Measurements from ENCODE around the gene ASXL2. TPM values are rescaled to one million over a fixed set of nuclear protein-coding genes. Genes with fewer than 3 reads are reported as not detected.
A peak's percentile ranks its signal among the peaks of the same experiment; 100 is the strongest.
"Not testable (repeated sequence)": the region's sequence is repeated elsewhere in the genome, so short reads cannot be mapped to it uniquely, and the experiment has no call there.

The ASXL2 gene
- polyA plus RNA-seq, 5 donors: 12.8 to 20.3 (median 19.1) TPM

- DNase-seq: peak in 1 of 2 donors; percentile 10
Observed at GRCh38 chr2:25894135-25894830, 16.0 kb upstream of the ASXL2 start.

- no peak for DNase-seq
Observed at GRCh38 chr2:25891672-25892071, 13.4 kb upstream of the ASXL2 start.

- no peak for DNase-seq
Observed at GRCh38 chr2:25887624-25888242, 9.4 kb upstream of the ASXL2 start.

GRCh38 chr2:25885933-25886332 lies 7.6 kb upstream of the ASXL2 start:
- DNase-seq: no peak

GRCh38 chr2:25881764-25882163 lies 3.5 kb upstream of the ASXL2 start:
- DNase-seq: no peak

GRCh38 chr2:25879133-25879730 lies 945 bp upstream of the ASXL2 start:
- DNase-seq: no peak

GRCh38 chr2:25877431-25878360 lies 591 bp downstream of the ASXL2 start:
- DNase-seq: peak; percentile 31

- no peak for DNase-seq
Observed at GRCh38 chr2:25872134-25872533, 6.2 kb downstream of the ASXL2 start.

- DNase-seq: no peak
Observed at GRCh38 chr2:25867396-25868003, 10.8 kb downstream of the ASXL2 start.

GRCh38 chr2:25856377-25856776 lies 21.9 kb downstream of the ASXL2 start:
- DNase-seq: no peak

- DNase-seq: no peak
Observed at GRCh38 chr2:25855065-25855464, 23.2 kb downstream of the ASXL2 start.

GRCh38 chr2:25854613-25855012 lies 23.7 kb downstream of the ASXL2 start:
- no peak for DNase-seq

GRCh38 chr2:25853038-25853638 lies 25.1 kb downstream of the ASXL2 start:
- DNase-seq: no peak

GRCh38 chr2:25851740-25852503 lies 26.4 kb downstream of the ASXL2 start:
- DNase-seq: peak; percentile 45 to 52

- not testable (repeated sequence) for DNase-seq
Observed at GRCh38 chr2:25850400-25850799, 27.9 kb downstream of the ASXL2 start.

- DNase-seq: not testable (repeated sequence)
Observed at GRCh38 chr2:25849350-25849749, 28.9 kb downstream of the ASXL2 start.

GRCh38 chr2:25845843-25846505 lies 32.3 kb downstream of the ASXL2 start:
- no peak for DNase-seq

GRCh38 chr2:25844089-25844488 lies 34.2 kb downstream of the ASXL2 start:
- no peak for DNase-seq

- no peak for DNase-seq
Observed at GRCh38 chr2:25842155-25842554, 36.1 kb downstream of the ASXL2 start.
